DND-41 (cell line): Measurements from ENCODE around the gene SLC9B1.
"Not testable (repeated sequence)": the region's sequence is repeated elsewhere in the genome, so short reads cannot be mapped to it uniquely, and the experiment has no call there.

Source experiments
- ATAC-seq: fragments of 200-7000 bp; cut with Tn5 transposase; 3 replicates; pipeline ENCODE4 v1.9.1; 2021; ENCODE audit warnings: low read depth; ENCODE audit not compliant: insufficient read depth
- DNase-seq: peaks from one replicate; pipeline ENCODE4 v3.0.0-alpha.2; 2020
- H2AFZ ChIP-seq: 2 replicates; pipeline ENCODE4 v1.6.0; 2012; ENCODE audit warnings: low read depth, low read length
- H3K27ac ChIP-seq: 2 replicates; pipeline ENCODE4 v1.5.1; 2012; ENCODE audit warnings: low read length, inconsistent platforms
- H3K27me3 ChIP-seq: fragments of 200-600 bp; sonication (generic); 2 replicates; pipeline ENCODE4 v1.6.0; 2012; ENCODE audit warnings: low read length, mild to moderate bottlenecking, inconsistent platforms; ENCODE audit not compliant: insufficient read depth, poor library complexity
- H3K36me3 ChIP-seq: 2 replicates; pipeline ENCODE4 v1.5.1; 2012; ENCODE audit warnings: low read length, inconsistent platforms; ENCODE audit not compliant: insufficient read depth
- H3K4me1 ChIP-seq: 2 replicates; pipeline ENCODE4 v1.5.1; 2012; ENCODE audit warnings: mild to moderate bottlenecking, low read length; ENCODE audit not compliant: insufficient read depth
- H3K4me2 ChIP-seq: 2 replicates; pipeline ENCODE4 v1.6.0; 2012; ENCODE audit warnings: mild to moderate bottlenecking, moderate library complexity, low read length, inconsistent platforms; ENCODE audit not compliant: insufficient read depth
- H3K4me3 ChIP-seq, 2 experiments: fragments of 200-600 bp in 1 of 2; shearing (Covaris generic) in 1 of 2; 2 replicates each; pipeline ENCODE4 v1.5.1; 2012 to 2016; ENCODE audit warnings: inconsistent platforms in 2 of 2, low read length in 2 of 2, mild to moderate bottlenecking in 2 of 2, low read depth in 1 of 2, moderate library complexity in 1 of 2
- H3K79me2 ChIP-seq: 2 replicates; pipeline ENCODE4 v1.6.0; 2012; ENCODE audit warnings: low read length, inconsistent platforms; ENCODE audit not compliant: insufficient read depth
- H3K9ac ChIP-seq: 2 replicates; pipeline ENCODE4 v1.6.0; 2012; ENCODE audit warnings: low read depth, mild to moderate bottlenecking, inconsistent platforms, low read length, moderate library complexity
- H3K9me3 ChIP-seq: 2 replicates; pipeline ENCODE4 v1.5.1; 2012; ENCODE audit warnings: low read length, moderate library complexity, mild to moderate bottlenecking, inconsistent platforms; ENCODE audit not compliant: insufficient read depth, severe bottlenecking
- H4K20me1 ChIP-seq: 2 replicates; pipeline ENCODE4 v1.6.0; 2012; ENCODE audit warnings: low read length; ENCODE audit not compliant: insufficient read depth
- CTCF ChIP-seq: IDR thresholded peaks from 2 replicates; pipeline ENCODE4 v1.5.1; 2012; ENCODE audit warnings: borderline replicate concordance, low read length, moderate library complexity, mild to moderate bottlenecking; ENCODE audit not compliant: poor library complexity, severe bottlenecking; ENCODE audit errors: extremely low read depth
- EZH2 ChIP-seq: IDR thresholded peaks from 3 replicates; pipeline ENCODE4 v1.6.1; 2012; ENCODE audit warnings: borderline replicate concordance, low read depth, mild to moderate bottlenecking, moderate library complexity, low read length, inconsistent platforms; ENCODE audit not compliant: severe bottlenecking

Gene SLC9B1

GRCh38 chr4:102935716-102936115 lies 83.8 kb downstream of the SLC9B1 start:
- Histone ChIP-seq H3K27ac (no peak overlapping the region), H3K4me2 (no peak overlapping the region), H4K20me1 (no peaks in the 10 kb centered on the region), H3K9me3 (no peaks in the 10 kb centered on the region), H3K27me3 (no peaks in the 10 kb centered on the region), H3K79me2 (no peaks in the 10 kb centered on the region), H3K36me3 (no peaks in the 10 kb centered on the region), H3K9ac (no peak overlapping the region), H2AFZ (no peak overlapping the region), H3K4me1 (no peaks in the 10 kb centered on the region), H3K4me3 (no peak overlapping the region)
- DNase-seq: no peak
- TF ChIP-seq EZH2 (no peak), CTCF (no peak)
- ATAC-seq: no peak

DNA sequence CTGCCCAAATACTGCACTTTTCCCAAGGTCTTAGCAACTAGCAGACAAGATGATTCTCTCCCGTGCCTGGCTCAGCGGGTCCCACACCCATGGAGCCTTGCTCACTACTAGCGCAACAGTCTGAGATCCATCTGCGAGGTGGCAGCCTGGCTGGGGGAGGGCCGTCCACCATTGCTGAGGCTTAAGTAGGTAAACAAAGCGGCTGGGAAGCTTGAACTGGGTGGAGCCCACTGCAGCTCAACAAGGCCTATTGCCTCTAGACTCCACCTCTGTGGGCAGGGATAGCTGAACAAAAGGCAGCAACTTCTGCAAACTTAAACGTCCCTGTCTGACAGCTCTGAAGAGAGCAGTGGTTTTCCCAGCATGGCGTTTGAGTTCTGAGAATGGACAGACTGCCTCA lies 99.8 kb downstream of the SLC9B1 start:
- not testable (repeated sequence) for H3K9me3 ChIP-seq, H4K20me1 ChIP-seq, DNase-seq, H3K27ac ChIP-seq, H3K4me1 ChIP-seq, H3K4me3 ChIP-seq, H3K9ac ChIP-seq, H3K36me3 ChIP-seq, H3K27me3 ChIP-seq, H2AFZ ChIP-seq, H3K79me2 ChIP-seq, H3K4me2 ChIP-seq, ATAC-seq

DNA sequence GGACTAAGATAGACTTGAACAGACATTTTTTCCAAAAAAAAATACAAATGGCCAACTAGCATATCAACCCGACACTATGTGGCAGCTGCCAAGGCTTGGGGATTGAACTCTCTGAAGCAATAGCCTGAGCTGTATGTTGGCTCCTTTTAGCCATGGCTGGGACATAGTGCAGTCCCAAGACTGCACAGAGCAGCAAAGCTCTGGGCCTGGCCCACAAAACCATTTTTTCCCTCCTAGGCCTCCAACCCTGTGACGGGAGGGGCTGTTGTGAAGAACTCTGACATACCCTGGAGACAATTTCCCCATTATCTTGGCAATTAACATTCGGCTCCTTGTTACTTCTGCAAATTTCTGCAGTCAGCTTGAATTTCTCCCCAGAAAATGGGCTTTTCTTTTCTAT lies 100.6 kb downstream of the SLC9B1 start:
- H3K9me3 ChIP-seq: no peaks in the 10 kb centered on the region
- no peak overlapping the region for H3K4me2 ChIP-seq
- H3K4me1 ChIP-seq: no peaks in the 10 kb centered on the region
- H3K27me3 ChIP-seq: no peaks in the 10 kb centered on the region
- H3K36me3 ChIP-seq: no peaks in the 10 kb centered on the region
- no peak overlapping the region for H3K4me3 ChIP-seq
- H3K27ac ChIP-seq: no peak overlapping the region
- DNase-seq (no peak), ATAC-seq (no peak)
- no peak overlapping the region for H2AFZ ChIP-seq
- no peaks in the 10 kb centered on the region for H4K20me1 ChIP-seq
- H3K79me2 ChIP-seq: no peaks in the 10 kb centered on the region
- TF ChIP-seq CTCF (no peak), EZH2 (no peak)
- H3K9ac ChIP-seq: no peak overlapping the region

- H3K36me3 ChIP-seq: no peaks in the 10 kb centered on the region
- no peak overlapping the region for H3K9ac ChIP-seq
- TF ChIP-seq CTCF (no peak), EZH2 (no peak)
- H3K4me1 ChIP-seq: no peaks in the 10 kb centered on the region
- ATAC-seq (no peak), DNase-seq (no peak)
- H2AFZ ChIP-seq: no peak overlapping the region
- H3K79me2 ChIP-seq: no peaks in the 10 kb centered on the region
- no peaks in the 10 kb centered on the region for H3K9me3 ChIP-seq
- no peak overlapping the region for H3K4me2 ChIP-seq
- H3K4me3 ChIP-seq: no peak overlapping the region
- H4K20me1 ChIP-seq: no peaks in the 10 kb centered on the region
- H3K27ac ChIP-seq: no peak overlapping the region
- H3K27me3 ChIP-seq: no peaks in the 10 kb centered on the region
Measured at GRCh38 chr4:102901804-102902203, 117.7 kb downstream of the SLC9B1 start.

GRCh38 chr4:102897610-102898009 lies 121.9 kb downstream of the SLC9B1 start:
- not testable (repeated sequence) for H3K79me2 ChIP-seq, H2AFZ ChIP-seq, DNase-seq, H3K4me1 ChIP-seq, H3K9ac ChIP-seq, H3K27ac ChIP-seq, H3K4me3 ChIP-seq, H3K9me3 ChIP-seq, H3K4me2 ChIP-seq, H3K36me3 ChIP-seq, ATAC-seq, H3K27me3 ChIP-seq, H4K20me1 ChIP-seq

DNA sequence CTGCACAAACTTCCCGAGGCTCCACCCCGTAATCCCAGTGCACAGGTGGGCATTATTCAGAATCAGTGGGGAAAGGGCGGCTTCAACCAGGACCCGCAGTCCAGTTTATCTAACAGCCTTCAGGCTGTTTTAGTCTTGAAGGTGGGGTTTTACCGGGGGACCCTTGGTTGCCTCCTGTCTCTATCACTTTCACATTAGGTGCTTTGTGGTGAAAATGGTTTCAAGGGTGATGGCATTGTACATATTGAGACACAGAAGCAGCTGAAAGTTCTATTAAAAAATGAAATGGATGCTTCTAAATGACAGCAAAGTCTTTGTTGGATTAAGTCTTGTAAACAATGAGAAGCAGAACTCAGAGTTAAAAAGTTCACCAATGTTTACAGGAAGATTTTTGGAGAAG lies 123.0 kb downstream of the SLC9B1 start:
- H3K27me3 ChIP-seq, H2AFZ ChIP-seq, ATAC-seq, H3K9ac ChIP-seq, H3K36me3 ChIP-seq, H3K9me3 ChIP-seq, H3K4me3 ChIP-seq, H3K79me2 ChIP-seq, H3K4me1 ChIP-seq, DNase-seq, H3K4me2 ChIP-seq, H4K20me1 ChIP-seq, H3K27ac ChIP-seq: not testable (repeated sequence)
